Measurements from ENCODE around the gene VTA1. TPM values are rescaled to one million over a fixed set of nuclear protein-coding genes. Genes with fewer than 3 reads are reported as not detected.

The VTA1 gene
- total and polyA plus RNA-seq, 10 donors = 16.2 to 53.2 (median 30.6) TPM

DNA sequence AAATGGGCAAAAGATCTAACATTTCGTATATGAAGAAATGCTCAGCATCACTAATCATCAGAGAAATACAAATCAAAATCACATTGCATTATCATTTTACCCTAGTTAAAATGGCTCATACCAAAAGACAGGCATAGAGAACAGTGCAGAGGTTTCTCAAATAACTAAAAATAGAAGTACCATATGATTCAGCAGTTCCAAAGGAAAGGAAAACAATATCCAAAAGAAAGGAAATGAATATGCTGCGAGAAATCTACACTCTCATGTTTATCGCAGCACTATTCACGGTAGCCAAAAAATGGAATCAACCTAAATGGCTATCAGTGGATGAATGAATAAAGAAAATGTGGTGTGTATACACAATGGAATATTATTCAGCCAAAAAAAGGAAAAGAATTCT lies 63.5 kb downstream of the VTA1 start:
- H3K27me3 ChIP-seq (replicated peaks in 1 of 7) = no peaks in the 10 kb centered on the region
- no peak for DNase-seq
- H3K4me1 ChIP-seq = no peaks in the 10 kb centered on the region
- H3K9me3 ChIP-seq = peaks cover 0 to 30% (median 20%) of the 10 kb centered on the region in 8 donors
- no peak overlapping the region for H3K4me3 ChIP-seq
- intact Hi-C loops (cut with DNase I; ENCODE audit: low total_unique reads) = no loop called here
- peaks cover 2 to 91% (median 43%) of the 10 kb centered on the region in 6 donors for H3K36me3 ChIP-seq
- TF ChIP-seq POLR2AphosphoS5 (IDR thresholded peaks at IDR 0.05) (no peak), CTCF (IDR thresholded peaks at IDR 0.05 in 8 of 11, conservative IDR thresholded peaks at IDR 0.05 in 3 of 11) (no peak), POLR2A (IDR thresholded peaks at IDR 0.05) (no peak)
- WGBS, 5 donors = 92 to 97% (median 95%) methylated on average over 4 of the region's 4 CpGs
- H3K27ac ChIP-seq = no peak overlapping the region

GRCh38 chr6:142213402-142213801 lies 66.3 kb downstream of the VTA1 start:
- Histone ChIP-seq H3K27ac (no peak overlapping the region), H3K4me3 (no peak overlapping the region), H3K27me3 (replicated peaks in 1 of 7) (no peaks in the 10 kb centered on the region), H3K4me1 (no peaks in the 10 kb centered on the region), H3K36me3 (peaks cover 2 to 77% (median 39%) of the 10 kb centered on the region in 6 donors), H3K9me3 (peaks cover 0 to 30% (median 20%) of the 10 kb centered on the region in 8 donors)
- no peak for DNase-seq
- WGBS, 5 donors = 96 to 100% (median 100%) methylated on average over 1 of the region's 1 CpG
- TF ChIP-seq POLR2A (IDR thresholded peaks at IDR 0.05) (no peak), POLR2AphosphoS5 (IDR thresholded peaks at IDR 0.05) (no peak), CTCF (IDR thresholded peaks at IDR 0.05 in 8 of 11, conservative IDR thresholded peaks at IDR 0.05 in 3 of 11) (no peak)
- intact Hi-C loops (cut with DNase I; ENCODE audit: low total_unique reads) = no loop called here

GRCh38 chr6:142218446-142218845 lies 71.4 kb downstream of the VTA1 start:
- DNase-seq = no peak
- peaks cover 0 to 61% (median 19%) of the 10 kb centered on the region in 6 donors for H3K36me3 ChIP-seq
- intact Hi-C loops (cut with DNase I; ENCODE audit: low total_unique reads) = no loop called here
- no peak overlapping the region for H3K27ac ChIP-seq
- H3K27me3 ChIP-seq (replicated peaks in 1 of 7) = no peaks in the 10 kb centered on the region
- H3K4me1 ChIP-seq = no peaks in the 10 kb centered on the region
- no peak overlapping the region for H3K4me3 ChIP-seq
- TF ChIP-seq CTCF (IDR thresholded peaks at IDR 0.05 in 8 of 11, conservative IDR thresholded peaks at IDR 0.05 in 3 of 11) (no peak), POLR2A (IDR thresholded peaks at IDR 0.05) (no peak), POLR2AphosphoS5 (IDR thresholded peaks at IDR 0.05) (no peak)
- WGBS, 5 donors = 91 to 96% (median 94%) methylated on average over 2 of the region's 2 CpGs
- H3K9me3 ChIP-seq = peaks cover 0 to 3% (median 2%) of the 10 kb centered on the region in 8 donors

GRCh38 chr6:142222022-142222421 lies 75.0 kb downstream of the VTA1 start:
- no peak for TF ChIP-seq POLR2A (IDR thresholded peaks at IDR 0.05)
- no peak for TF ChIP-seq POLR2AphosphoS5 (IDR thresholded peaks at IDR 0.05)
- TF ChIP-seq CTCF (IDR thresholded peaks at IDR 0.05 in 8 of 11, conservative IDR thresholded peaks at IDR 0.05 in 3 of 11) = no peak
- no peak overlapping the region for H3K27ac ChIP-seq
- intact Hi-C loops (cut with DNase I; ENCODE audit: low total_unique reads) = no loop called here
- H3K9me3 ChIP-seq = peaks cover 0 to 5% (median 1%) of the 10 kb centered on the region in 8 donors
- no peak for DNase-seq
- H3K36me3 ChIP-seq = peaks cover 0 to 36% (median 15%) of the 10 kb centered on the region in 6 donors
- H3K27me3 ChIP-seq (replicated peaks in 1 of 7) = no peaks in the 10 kb centered on the region
- H3K4me1 ChIP-seq = no peaks in the 10 kb centered on the region
- H3K4me3 ChIP-seq = no peak overlapping the region
- 93 to 98% (median 97%) methylated on average over 6 of the region's 6 CpGs for WGBS, 5 donors
